GM18868 (cell line): Measurements from ENCODE around the gene F11R.
A peak's percentile ranks its signal among the peaks of the same experiment; 100 is the strongest.
"Not testable (repeated sequence)": the region's sequence is repeated elsewhere in the genome, so short reads cannot be mapped to it uniquely, and the experiment has no call there.

ENCODE experiments used
- ATAC-seq: cut with Tn5 transposase; IDR thresholded peaks from one replicate; pipeline ENCODE4 v1.9.1; 2021; ENCODE audit warnings: mild to moderate bottlenecking, moderate library complexity; ENCODE audit not compliant: unreplicated experiment

The F11R gene

DNA sequence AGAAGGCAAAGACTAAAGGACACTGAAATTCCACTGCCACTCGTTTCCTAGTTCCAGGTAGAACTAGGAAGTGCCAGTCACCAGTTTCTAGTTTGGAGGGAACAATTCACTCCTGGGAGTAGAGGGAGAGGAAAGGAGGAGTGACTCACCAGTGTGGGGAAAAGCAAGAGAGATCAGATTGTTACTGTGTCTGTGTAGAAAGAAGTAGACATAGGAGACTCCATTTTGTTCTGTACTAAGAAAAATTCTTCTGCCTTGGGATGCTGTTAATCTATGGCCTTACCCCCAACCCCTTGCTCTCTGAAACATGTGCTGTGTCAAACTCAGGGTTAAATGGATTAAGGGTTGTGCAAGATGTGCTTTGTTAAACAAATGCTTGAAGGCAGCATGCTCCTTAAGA, 4.3 kb downstream of the F11R start:
- ATAC-seq: not testable (repeated sequence)

DNA sequence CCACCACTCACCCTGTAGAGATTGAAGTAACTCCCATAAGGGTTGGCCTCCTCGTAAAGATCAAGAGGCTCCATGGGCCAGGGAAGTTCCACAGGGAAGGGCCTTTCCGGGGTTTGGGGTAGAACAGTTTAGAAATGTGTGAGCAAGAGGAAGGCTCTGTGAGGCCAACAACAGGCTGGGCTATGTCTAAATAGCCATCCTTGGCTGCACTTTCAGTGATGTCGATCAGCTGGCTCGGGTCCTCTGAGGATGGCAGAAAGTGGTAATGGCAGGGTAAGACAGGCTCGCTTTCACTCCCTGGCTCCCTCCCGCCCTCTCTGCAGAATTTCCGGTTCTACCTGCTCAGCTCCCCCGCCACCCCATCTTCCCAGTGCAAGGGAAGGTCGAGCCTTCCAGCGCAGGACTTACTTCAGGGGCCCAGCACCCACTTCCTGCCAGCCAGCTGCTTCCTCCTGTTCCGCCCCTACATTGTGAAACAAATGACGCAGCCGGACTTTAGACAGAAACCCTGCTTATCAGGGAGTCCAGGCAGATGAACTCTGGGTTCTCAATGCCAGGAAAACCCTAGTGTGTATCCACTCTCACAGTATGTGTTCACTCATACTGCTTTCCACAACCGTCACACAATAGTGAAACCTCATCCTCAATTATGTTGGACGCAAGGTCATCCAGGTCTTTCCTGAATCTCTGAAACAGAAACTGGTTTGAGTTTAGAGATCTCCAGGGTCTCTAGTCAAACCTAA, 7.3 kb downstream of the F11R start:
- ATAC-seq: peak; percentile 85

DNA sequence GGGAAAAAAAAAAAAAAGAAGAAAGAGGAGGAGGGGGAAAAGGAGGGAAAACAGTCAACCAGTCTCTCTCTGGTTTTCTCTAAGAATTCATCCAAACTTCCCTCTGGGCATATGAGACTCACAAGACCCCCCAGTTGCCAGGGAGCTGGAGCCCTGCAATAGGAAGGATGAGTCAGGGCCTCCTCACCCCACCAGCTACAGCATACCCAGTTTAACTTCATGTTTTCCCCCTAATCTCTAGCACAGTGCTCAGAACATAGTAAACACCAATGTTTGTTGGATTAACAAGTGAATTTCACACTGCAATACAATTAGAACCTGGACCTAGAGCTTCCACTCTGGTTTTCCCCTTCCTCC, 7.8 kb downstream of the F11R start:
- ATAC-seq: no peak

DNA sequence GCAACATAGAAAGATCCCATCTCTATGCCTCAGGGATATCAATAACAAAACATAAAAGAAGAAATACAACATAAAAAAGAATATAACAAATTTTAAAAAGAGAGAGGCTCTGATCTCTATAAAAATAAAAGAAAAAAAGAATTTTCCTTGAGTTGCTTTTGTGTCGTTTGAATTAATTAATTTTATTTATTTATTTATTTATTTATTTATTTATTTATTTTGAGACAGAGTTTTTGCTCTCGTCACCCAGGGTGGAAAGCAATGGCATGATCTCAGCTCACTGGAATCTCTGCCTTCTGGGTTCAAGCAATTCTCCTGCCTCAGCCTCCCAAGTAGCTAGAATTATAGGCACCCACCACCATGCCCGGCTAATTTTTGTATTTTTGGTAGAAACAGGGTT, 8.5 kb downstream of the F11R start:
- no peak for ATAC-seq

- ATAC-seq: no peak
Measured at GRCh38 chr1:161009602-161010211, 11.2 kb downstream of the F11R start.

DNA sequence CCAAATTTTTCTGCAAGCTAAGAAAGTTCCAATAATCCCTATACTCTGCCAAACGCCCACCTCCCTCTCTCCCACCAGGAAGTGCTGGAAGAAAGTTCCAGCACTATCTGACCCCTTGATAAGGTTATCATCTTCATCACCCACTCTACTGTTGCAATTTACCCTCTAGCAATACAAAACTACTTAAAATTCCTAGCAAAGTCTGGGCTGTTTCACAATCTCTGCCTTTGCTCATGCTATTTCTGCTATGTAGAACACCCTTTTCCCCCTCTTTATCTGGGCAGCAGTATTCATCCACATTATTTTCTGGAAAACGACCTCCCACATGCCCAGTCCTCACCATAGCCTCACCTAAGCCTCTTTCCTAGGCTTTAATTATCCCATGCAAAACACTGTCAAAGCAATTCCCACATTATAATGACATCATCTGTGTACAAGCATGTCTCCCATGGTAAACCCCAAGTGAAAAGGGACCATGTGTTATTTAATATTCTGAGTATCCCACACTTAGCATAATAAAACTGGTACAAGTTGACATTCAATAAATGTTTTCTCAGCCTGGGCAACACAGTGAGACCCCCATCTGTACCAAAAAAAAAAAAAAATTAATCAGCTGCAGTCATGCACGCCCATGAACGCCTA, 12.0 kb downstream of the F11R start:
- ATAC-seq: no peak

- no peak for ATAC-seq
Measured at GRCh38 chr1:161007369-161007768, 13.6 kb downstream of the F11R start.

- ATAC-seq: no peak
Measured at GRCh38 chr1:161006563-161006962, 14.4 kb downstream of the F11R start.

GRCh38 chr1:161001525-161001924, 19.4 kb downstream of the F11R start:
- ATAC-seq: no peak

DNA sequence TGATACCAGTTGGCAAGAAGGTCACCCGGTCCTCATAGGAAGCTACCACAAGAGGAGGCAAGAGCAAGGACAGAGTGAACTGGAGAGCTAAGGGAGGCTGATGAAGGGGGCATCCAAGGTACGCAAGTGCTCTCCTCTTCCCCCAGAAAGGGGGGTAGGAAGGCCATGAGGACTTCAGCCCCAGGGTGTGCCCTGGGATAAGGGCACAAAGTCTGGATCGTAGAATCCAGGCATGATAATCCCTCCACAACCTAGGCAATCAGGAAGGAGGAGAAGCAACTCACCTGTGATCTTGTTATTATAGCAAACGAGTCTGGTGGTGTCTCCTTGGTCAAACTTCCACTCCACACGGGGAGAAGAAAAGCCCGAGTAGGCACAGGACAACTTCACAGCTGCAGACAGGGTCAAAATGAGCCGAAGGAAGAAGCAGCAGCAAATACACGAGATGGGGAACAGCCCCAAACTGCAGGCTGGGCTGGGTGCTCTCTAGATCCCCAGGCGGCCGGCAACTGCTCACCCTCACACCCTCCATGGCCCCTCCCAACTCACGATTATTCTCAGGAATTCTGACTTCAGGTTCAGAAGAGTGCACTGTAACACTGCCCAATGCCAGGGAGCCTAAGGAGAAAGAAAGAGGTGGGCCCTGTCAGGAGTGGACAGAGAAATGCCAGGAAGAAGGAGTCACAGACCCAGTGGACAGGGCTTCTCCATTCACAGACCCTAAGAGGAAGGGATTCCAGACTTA, 20.0 kb downstream of the F11R start:
- ATAC-seq: no peak

GRCh38 chr1:160999376-160999775, 21.6 kb downstream of the F11R start:
- ATAC-seq: no peak

GRCh38 chr1:160997323-160998038, 23.5 kb downstream of the F11R start:
- ATAC-seq: peak; percentile 65

DNA sequence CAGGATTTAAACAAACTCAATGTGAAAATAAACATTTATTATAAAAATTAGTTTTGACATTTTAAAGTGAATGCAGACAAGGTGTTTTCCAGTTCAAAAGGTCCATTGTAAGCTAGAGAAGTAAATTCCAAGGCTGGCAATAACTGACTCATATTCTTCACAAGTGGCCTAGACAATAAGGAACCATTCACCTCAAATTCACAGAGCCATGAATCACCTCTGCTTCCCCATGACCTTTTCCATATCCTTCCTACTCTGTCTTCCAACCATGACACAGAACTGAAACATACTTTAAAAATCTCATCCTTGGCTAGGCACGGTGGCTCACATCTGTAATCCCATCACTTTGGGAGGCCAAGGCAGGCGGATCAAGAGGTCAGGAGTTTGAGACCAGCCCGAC, 24.8 kb downstream of the F11R start:
- no peak for ATAC-seq

DNA sequence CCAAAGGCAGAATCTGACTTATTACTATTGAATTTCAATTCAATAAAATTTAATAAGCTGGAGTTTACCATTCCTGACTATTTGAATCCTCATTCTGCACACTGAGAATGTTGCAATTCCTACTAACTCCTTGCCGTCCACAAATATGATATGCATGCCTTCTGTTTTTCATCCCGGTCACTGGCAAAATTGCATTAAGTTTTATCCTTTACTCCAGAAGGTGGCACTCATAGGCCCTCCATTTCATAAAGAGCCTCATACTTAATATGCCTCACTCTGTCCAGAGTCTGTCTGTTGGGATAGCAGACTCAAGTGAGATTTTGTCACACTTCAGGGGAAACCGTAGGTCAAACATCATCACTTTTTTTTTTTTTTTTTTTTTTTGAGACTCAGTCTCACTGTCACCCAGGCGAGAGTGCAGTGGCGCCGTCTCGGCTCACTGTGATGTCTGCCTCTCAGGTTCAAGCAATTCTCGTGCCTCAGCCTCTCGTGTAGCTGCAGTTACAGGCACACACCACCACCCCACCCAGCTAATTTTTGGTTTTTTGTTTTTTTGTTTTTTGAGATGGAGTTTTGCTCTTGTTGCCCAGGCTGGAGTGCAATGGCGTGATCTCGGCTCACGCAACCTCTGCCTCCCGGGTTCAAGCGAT, 27.3 kb downstream of the F11R start:
- no peak for ATAC-seq

- not testable (repeated sequence) for ATAC-seq
Measured at GRCh38 chr1:160992036-160992435, 28.9 kb downstream of the F11R start.

DNA sequence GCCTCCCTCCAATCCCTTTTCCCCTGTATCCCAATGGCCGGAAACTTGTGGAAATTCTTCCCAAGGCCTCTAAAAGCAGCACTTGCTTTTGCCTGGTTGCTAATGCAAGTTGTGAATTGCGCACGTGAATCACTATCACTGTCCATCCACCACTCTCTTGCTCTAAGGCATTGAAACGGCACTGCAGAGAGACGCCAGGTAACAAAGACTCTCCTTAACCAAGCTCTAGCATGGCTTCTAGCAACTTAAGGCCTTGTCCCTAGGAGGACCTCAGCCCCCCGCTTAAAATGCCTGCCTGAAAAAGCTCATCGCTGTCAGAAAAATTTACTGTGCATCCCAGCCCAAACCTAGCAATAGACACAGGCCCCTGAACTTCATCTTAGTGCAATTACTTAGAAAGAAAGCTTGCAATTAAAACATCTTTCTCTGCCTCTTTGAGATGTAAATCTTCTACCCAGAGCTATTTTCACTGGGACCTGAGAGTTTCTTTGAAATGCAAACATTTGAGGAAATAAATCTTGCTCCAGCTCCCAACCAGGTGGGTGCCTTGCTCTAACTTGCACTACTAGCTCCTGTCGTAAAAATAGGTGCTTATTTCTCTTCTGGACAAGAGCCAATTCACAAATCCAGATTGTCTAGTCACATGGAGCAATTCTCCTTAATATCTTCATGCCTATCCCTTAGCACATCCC, 33.4 kb downstream of the F11R start:
- ATAC-seq: no peak

DNA sequence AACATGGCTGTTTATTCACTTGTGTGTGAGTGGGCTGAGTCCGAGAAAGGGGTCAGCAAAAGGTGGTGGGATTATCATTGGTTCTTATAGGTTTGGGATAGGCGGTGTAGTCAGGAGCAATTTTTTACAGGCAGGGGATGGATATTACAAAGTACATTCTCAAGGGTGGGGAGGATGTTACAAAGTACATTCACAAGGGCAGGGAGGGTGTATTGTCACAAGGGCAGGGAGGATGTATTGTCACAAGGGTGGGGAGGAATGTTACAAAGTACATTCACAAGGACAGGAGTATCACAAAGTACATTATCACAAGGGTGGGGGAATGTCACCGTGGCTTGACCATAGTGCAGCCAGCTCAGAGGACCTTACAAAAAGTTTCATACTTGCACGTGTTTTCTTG, 35.2 kb downstream of the F11R start:
- no peak for ATAC-seq

DNA sequence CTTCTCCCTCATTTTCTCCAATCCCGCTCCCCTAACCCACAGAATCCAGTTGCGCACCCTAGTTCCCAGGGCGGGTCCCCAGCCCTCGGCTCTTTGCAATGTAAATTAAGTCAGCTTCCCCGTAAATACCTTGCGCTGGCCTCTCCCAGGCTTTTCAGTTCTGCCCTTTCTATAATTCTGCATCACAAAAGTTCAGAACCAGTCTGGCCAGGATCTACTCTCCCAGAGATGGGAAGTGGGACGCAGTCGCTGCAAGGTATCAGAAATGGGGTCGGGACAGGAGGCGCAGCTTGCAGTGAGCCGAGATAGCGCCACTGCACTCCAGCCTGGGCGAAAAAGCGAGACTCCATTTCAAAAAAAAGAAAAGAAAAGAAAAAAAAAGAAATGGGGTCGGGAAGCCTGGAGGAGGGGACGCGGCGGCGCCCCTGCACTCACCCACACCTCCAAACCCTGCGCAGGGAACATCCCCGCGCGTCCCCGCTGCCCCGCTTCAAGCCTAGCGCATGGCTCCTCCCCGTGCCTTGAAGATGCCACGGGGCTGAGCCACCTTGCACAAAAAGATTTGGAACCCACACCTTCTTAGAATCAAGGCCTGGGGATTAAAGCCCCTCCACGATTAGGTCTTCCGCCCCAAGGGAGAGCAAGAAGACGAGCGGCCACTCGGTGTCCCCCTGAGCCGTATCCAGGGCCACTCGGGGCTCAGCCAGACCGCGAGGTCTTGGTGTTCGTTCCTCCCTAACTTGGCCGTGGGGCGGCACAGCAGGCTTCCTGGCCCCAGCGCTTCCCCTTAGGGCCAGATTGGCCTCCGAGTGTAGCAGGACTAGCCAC, 39.2 kb downstream of the F11R start:
- ATAC-seq: no peak

DNA sequence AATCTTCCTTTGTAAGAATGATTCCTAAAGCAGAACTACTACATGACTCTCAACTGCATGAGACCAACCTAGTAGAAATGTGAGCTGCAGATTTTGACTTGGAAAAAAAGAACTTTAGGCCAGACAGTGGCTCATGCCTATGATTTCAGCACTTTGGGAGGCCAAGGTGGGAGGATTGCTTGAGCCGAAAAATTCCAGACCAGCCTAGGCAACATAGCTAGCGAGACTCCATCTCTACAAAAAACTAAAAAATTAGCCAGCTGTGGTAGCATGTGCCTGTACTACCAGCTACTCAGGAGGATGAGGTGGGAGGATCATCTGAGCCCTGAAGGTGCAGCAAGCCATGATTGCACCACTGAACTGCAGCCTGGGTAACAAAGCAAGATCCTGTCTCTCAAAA, 41.7 kb downstream of the F11R start:
- no peak for ATAC-seq
